Measurements from ENCODE around the gene SF1.

Gene SF1

GRCh38 chr11:64777449-64778222 lies 706 bp downstream of the SF1 start:
- peak; percentile 45 for DNase-seq

GRCh38 chr11:64776875-64777274 lies 1.5 kb downstream of the SF1 start:
- DNase-seq, result no peak

- no peak for DNase-seq
Measured at GRCh38 chr11:64776425-64776824, 1.9 kb downstream of the SF1 start.

DNA sequence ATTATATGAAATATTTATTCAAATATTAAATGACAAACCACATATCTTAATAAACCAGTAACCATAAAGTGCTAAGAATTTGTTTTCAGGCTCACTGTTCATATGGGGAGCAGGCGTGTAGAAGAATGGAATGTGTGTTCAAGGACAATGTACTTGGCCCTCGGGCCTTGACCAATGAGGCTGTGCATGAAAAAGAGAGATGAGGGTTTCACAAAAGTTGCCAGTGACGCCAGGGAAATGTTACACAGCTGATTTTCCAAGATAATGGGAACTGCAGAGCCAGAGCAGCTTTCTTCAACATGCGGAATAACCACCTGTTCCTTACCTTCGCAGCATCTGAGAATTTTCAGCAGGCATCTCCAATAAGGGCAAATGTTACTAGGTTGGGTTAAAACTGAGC lies 4.2 kb downstream of the SF1 start:
- no peak for DNase-seq

GRCh38 chr11:64772303-64773018 lies 5.9 kb downstream of the SF1 start:
- DNase-seq, result no peak

DNA sequence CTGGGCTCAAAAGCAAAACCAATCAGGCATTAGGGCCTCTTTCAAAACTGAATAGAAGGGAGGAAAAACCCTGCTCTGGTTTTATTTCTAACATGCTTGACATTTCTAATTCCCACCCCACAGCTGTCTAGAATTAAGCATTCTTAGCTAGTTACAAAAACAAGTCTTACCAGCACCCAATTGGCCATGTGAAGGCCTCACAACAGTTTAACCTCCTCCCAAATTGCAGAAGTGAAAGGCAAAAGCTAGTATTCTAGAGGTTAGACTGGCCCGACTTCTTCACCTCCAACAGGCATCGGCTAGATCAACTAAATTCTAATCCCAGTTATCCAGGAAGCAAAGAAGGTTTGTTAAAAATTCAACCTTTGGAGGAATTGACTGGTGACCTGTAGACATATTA lies 6.5 kb downstream of the SF1 start:
- DNase-seq, result no peak

- DNase-seq, result no peak
Measured at GRCh38 chr11:64770120-64770519, 8.2 kb downstream of the SF1 start.

DNA sequence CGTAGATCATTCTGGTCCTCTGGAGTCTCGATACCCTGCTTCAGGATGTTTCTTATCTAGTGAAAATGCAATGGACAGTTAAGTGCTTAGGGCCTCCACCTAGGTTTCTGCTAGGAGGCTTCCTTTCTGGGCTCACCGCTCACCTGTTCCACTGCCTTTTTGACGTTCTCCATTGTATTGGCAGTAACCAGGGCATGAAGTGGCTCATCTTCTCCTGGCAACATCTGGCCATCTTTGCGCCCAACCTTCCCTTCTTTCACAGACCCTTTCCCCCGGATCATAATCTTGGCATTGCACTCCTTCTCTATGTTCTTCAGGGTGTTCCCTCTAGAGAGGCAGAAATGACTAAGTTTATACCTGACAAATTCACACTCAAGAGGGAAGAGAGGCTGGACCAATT lies 9.1 kb downstream of the SF1 start:
- no peak for DNase-seq

DNA sequence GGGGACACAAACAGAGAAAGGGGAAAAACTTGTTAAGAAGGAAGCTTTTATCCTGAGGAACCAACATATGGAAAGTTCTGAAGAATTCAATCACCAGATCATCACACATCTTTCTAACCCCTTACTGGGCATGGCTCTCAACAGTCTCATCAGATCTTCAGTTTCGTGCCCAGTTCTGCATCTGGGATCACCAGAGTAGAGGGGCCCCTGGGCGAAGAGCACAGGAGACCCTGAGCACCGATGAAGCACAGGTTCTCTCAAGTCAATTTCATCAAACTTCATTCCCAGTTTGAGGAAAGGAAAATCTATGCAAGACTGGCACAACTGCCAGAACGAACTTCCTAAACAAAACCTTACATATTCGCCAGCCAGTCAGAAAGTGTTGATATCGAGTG lies 10.0 kb downstream of the SF1 start:
- DNase-seq, result no peak

DNA sequence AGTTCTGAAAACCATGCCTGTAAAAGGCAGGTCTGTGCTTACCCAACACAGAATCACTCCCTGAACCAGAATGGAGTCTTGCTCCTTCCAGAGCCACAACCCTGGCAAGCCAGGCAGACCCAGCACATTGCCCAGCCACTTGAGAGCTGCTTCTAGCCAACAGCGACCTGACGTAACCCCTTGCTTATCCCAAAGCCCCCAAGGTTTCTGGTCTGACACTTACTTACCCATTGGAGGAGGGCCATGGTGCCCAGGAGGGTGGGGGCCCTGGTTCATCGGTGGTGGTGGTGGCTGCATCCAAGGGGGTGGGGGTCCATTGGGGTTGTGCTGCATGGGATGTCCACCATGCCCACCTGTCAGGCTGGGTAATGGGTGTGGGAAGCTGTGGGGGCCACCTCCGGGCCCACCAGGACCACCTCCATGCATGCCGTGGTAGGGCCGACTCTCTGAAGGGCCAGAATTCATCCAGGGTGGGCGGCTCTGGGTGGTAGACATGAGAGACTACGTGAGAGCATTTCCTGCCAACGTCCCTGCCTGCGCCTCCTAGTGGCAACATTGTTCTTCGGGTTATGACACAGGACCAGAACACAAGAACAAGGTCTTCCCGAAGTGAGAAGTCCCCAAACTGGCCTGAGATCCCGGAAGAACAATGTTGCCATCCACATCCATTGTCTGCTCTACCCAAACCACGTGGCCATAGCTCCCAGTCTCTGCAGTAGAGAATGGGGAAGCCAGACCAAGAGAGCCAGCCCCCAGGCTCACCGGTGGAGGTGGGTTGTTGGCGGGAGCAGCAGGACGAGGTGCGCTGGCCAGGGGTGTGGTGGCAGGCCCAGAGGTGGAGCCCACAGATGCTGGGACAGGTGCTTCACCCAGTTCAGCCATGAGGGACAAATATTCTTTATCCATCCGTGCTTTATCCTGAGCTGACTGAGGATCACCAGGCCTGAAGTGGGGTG lies 10.7 kb downstream of the SF1 start:
- no peak for DNase-seq

DNA sequence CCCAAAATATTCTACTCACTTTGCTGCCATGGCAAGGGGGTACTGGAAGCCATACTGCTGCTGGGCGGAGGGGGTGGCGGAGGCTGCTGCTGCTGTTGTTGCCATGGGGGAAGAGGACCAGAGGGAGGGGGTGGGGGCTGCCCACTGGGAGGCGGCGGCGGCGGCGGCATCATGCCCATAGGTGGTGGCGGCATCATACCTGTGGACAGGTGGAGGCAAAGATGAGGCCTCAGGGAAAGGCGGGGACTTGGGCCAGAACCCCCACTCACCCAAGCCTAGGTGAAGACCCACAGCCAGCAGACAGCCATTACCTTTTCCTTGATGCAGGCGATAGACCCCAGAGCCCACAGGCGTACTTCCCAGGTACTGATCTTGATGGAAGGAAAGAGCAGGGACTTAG lies 11.5 kb downstream of the SF1 start:
- no peak for DNase-seq

GRCh38 chr11:64765851-64766665 lies 12.3 kb downstream of the SF1 start:
- no peak for DNase-seq

DNA sequence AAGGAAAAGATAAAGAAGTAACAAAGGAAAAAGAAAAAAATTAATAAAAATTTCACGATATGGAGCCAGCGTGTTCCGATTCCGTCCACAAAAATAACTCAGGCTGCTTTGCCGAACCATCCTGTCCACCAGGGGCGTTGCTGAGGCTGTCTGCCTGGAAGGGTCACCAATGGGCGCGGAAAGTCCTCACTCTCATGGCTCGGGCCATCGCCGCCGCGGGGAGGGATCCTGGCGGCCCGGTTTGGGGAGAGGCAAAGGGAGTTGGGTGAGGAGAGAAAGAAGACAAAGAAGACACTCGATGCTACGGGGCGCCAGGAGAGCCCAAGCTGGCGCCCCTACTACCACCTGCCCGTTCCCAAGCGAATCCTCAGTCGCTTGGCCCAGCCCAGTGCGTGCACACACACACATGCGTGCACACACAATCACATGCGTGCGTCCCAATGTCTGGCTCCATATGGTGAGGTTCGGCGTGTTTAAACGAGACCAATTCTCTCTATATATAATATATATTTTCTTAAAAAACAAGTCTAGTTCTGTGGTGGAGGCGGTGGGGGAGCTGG lies 13.0 kb downstream of the SF1 start:
- no peak for DNase-seq

GRCh38 chr11:64764753-64765152 lies 13.6 kb downstream of the SF1 start:
- DNase-seq, result no peak

DNA sequence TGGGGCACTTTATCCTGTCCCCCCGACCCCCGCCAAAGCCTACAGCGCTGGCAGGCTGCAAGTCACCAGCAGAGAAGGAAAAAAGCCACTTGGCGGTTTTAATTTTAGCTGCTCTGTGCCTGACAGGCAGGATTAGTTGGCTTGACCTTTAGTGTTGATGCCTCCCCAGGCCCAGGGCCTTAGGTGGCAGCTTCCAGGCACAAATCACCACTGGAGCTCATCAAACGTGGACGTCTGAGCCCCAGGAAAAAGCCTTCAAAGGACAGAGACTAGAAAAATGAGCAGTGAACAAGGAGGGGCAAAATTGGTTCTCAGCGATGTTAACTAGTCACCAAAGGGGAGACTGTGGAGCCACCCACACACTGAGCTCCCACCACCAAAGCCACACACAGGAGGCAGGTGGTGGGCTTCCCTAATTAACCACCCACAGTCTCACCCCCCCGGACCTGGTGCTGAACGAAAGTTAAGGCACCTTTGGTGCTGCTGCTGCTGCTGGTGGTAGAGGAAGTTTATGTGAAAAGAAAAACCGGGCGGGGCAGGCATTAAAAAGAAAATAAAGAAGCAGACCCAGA lies 14.2 kb downstream of the SF1 start:
- DNase-seq, result no peak

DNA sequence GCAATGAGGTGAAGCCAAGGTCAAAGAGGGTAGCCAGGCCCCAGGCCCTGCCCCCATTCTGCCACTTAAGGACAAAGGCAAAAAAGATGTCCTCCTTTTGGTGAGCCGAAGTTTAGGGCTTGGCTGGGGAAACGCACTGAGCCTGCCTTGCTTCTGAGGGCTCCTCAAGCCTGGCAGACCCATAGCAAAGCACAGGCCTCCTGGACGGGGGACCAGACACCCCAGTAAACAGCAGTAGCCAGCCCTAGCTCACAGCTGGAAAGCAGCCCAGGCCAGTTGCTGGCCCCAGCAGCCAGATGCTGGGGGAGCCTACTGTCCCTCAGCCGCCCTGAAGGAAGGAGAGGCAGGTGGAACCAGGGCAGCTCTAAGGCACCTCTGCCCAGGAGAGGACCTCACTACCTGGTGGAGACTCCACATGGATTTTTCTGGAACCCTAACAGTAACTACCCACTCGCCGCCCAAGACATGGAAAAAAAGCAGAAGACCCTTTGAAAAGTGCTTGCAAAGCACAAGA lies 14.8 kb downstream of the SF1 start:
- DNase-seq, result no peak

DNA sequence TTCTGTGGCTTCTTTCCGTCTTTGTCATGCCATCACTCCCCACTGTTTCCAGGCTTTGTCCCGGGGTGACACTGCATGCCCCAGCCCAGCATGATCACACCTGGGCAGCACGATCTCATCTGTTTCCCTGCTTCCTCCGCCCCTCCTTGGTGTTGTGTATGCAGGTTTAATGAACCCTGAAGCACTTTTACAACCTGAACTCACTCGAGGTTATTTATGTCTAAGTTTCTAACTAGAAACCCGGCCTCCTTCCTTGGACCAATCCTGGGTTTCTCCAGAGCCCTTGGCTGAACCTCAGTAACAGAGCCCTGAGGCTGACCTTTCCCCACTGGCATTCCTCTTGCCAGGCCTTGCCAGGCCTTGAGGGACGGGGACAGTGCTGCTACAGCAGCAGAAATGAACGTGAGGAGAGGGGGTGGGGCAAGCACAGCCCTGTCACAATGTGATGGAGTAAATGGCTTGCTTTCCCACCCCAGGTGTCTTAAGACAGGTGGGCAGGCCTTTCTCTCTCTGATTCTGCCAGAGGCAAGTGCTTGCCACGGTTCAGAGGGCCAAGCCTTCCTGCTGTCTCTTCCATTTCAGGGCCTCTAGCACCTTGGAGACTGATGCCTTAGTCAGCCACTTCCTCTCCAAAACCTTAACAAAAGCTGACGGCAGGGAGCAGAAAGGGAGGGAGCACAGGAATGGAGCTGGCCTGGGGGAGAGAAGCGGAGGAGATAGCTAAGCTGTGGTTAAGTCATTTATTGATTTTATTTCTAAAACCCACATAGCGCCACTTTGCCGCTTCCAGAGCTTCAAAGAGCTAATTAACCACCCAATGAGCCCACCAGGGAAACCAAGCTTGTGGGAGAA lies 15.4 kb downstream of the SF1 start:
- DNase-seq, result no peak

DNA sequence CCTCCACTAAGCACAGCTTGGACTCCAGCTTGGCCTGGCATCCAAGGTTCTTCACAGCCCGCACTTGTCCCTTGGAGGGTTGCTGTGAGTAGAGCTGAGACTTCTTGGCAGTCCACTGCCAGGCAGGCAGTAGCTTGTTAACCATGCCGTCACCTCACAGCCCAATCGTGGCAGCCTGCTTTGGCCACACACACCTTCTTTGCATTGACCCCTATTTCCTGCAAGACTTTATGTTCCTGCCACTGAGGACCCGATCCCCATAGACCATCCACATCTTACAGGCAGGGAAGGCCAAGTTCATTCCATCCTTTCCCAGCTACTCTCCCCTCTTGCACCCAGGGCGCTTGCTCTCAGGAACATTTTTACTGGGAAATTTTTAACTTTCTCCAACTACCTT lies 16.1 kb downstream of the SF1 start:
- DNase-seq, result no peak

GRCh38 chr11:64760759-64761420 lies 17.5 kb downstream of the SF1 start:
- no peak for DNase-seq
